Stimulated activated CD8-positive, alpha-beta memory T cell treated with anti-CD3 and anti-CD28 coated beads, Interleukin-2, amount 100 ng/mL, for 1 hour (primary cell): Measurements from ENCODE around the gene ECI2.
"Not testable (repeated sequence)": the region's sequence is repeated elsewhere in the genome, so short reads cannot be mapped to it uniquely, and the experiment has no call there.

Experiments
- DNase-seq, 2 donors: peaks; one replicate each; pipeline ENCODE4 v3.0.0-alpha.2; 2020; ENCODE audit warnings: low read depth in 2 of 2

ECI2 gene

DNA sequence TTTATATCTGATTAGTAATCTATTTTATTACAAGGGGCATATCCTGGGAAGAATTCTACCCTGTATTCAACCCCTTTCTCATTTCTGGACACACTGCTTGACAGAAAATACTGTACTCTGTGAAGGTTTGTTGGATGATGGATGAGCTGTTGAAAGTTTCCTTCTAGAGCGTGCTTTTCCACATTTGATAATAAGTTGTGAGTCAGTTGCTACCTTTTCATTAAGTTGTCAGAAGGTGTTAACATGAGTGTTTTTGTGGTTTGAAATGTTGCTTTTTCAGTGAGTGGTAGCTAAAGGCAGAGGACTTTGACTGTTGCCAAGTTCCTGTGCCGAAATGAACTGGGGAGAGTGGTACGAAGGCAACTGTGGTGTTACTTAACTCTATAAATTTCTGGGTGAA, 3.9 kb upstream of the ECI2 start:
- no peak for DNase-seq

DNA sequence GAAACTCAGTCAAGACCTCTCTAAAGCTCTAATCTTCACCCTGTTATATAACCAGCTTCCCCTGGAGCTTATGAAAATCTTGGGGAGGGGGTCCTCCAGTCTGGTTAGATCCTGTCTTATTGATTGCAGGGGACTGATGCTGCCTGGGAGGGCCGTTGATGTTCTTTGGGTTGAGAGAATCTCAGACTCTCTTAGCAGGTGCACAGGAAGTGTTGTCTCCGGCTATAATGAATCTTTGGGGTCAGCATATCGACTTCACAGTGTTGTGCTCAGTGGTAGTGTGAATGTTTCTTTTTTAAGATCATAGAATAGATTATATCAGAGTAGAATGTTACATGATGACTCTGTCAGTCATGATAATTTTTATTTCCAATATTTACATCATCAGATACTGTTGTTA, 2.8 kb upstream of the ECI2 start:
- DNase-seq: no peak

DNA sequence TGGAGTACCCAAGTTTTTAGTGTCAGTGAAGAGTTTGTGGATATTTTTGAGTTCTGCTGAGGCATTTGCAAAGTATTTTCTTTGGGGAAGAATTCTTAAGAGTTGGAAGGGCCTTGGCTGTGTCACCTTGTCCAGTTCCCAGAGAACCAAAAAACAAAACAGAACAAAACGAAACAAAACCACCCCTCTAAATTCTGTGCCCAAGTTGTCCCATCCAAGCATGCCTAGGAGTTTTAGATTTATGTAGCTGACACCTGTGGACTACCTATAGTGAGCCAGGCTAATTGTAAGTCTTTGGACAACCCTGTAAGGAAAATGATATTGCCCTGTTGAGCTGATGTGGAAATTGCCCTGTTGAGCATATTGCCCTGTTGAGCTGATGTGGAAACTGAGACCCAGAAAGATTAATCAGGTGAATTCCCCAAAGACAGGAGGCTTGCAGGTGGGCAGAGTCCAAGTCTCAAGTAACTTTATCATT, 1.0 kb upstream of the ECI2 start:
- no peak for DNase-seq

DNA sequence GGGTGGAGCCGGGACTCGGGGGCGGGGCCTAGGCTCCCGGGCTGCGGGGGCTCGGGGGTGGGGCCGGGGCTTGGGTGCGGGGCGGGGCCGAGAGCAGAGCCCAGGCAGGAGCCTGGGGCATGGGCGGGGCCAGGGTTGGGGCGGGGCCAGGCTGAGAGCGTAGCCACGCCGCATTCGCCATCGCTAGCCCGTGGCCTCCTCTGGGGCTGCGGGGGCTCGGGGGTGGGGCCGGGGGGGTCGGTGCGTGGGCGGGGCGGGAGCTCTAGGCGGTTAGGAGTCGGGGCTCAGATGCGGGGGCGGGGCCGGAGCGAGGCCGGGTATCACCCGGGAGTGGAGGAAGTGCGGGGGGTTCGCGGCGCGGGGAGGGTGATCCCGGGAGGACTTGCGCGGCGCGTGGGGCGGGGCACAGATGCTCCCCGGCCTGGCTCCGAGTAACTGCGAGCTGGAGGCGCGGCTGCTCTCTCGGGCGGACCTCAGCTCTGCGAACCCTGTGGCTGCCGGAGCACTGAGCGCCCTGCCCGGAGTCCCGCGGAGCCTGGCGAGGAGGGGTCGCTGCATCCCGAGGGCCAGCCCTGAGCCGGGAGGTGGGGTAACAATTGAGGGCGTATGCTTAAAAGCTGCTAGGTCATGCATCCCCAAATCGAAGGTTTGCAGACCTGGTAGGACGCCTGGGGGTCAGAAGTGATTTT, 434 bp upstream of the ECI2 start:
- peak; percentile 90 to 95 for DNase-seq

DNA sequence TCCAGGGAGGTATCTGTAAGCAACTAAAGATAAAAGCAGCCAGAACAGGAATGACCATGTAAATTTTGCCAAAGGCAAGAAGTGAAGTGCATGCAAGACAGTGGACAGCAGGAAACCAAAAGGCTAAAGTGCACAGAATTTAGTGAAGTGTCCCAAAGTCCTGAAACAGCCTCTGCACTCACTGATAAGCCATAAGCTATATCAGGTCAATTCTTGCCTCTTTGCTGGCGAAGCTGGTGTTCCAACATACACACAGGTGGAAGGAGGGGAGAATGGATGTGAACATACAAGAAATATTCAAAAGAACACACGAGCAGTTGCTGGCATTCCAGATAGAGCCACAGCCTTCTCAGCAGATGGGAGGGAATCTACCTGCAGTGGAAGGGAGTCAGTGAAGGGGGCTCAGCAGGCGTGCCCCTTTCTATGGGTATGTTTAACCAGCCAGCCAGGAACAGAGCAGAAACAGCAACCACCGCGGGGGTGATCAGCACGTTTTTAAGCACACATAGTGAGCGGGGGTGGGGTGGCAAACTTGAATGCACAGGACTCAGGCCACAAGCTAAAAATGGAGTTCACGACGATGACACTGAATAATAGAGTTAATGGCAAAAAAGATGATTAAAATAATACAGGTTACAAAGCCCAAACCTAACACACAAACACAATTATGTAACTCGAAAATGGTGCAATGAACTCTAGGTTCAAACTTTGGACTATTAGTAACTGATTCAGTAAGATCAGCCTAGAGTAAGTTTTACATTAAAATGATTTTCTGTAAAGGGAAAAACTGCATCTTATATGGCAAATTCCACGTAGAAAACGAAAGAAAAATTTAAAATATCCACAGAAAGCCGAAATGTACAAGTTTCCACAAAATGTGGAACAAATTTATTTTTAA, 1.2 kb downstream of the ECI2 start:
- no peak for DNase-seq

DNA sequence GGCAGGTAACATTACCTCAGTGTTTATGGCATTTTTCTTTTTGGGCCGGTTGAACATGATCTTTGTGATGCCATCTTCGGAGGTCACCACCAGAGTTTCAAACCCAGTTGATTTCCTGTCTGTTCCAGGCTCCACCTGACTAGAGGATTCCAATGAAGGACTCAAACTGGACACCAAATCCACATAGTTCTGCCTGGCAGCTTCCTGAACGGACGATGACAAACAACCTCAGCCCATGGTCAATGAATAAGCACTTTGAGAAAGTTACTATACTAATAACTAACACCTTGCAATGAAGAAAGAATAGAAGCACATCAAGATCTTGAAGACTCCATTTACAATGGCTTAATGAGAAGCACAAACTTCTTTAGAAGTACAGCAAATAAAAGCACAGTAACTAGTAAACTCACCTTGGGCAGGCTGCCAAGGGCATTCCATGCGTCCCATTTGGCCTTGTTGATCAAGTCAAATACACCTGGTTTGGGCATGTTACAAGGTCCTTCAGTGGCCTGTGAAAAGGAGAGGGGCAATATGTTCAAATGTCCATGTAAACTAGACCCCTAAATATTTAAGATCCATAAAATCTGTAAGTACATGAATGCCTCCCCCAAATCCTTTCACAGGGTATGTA, 4.9 kb downstream of the ECI2 start:
- DNase-seq: no peak

DNA sequence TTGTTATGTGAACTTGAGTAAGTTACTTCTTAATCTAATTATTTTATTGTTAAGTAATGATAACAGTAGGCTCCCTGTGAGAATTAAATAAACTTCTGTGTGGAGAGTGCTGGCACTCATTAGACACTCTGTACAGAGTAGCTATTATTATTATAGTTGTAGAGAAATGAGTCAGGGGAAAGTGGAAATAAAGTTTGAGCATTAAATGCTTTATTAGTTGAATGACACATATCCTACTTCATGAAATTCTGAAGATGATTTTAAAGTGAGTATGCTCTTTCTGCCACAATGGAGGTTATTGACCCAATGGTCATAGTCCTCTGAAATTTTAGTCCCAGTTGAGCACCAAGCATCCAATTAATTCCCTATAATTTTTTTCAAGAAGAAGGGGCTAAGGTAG, 5.9 kb downstream of the ECI2 start:
- no peak for DNase-seq

DNA sequence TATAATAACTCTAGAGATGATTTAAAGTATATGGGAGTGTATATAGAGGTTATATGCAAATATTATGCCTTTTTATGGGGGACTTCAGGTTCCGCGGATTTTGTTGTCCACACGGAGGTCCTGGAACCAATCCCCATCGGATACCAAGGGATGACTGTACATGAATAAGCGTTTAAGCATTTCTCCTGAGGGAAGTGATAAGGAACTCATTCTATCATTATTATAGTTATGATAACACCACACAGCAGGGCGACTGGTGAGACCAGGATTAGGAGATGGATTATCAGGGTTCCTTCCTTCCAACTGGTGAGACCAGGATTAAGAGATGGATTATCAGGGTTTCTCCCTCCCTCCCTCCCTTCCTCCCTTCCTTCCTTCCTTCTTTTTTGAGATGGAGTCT, 6.6 kb downstream of the ECI2 start:
- no peak for DNase-seq

DNA sequence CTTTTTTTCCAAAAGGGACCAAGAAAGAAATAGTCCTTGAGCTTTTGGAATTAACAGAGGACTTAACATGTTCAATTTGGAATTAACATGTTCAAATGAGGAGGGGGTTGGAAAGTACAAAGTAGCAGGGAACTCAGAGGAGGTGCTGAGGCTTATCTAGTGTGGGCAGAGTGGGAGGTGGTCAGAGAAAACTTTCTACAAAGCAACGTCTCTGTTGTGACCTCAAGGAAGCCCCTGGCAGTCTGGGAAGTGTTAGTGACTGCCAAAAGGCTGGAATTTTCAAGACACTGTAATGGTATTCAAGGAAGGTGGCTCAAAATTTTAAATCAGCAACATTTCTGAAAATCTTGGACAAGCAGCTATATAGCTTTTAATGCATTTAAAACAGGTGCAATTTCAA, 7.3 kb downstream of the ECI2 start:
- no peak for DNase-seq

DNA sequence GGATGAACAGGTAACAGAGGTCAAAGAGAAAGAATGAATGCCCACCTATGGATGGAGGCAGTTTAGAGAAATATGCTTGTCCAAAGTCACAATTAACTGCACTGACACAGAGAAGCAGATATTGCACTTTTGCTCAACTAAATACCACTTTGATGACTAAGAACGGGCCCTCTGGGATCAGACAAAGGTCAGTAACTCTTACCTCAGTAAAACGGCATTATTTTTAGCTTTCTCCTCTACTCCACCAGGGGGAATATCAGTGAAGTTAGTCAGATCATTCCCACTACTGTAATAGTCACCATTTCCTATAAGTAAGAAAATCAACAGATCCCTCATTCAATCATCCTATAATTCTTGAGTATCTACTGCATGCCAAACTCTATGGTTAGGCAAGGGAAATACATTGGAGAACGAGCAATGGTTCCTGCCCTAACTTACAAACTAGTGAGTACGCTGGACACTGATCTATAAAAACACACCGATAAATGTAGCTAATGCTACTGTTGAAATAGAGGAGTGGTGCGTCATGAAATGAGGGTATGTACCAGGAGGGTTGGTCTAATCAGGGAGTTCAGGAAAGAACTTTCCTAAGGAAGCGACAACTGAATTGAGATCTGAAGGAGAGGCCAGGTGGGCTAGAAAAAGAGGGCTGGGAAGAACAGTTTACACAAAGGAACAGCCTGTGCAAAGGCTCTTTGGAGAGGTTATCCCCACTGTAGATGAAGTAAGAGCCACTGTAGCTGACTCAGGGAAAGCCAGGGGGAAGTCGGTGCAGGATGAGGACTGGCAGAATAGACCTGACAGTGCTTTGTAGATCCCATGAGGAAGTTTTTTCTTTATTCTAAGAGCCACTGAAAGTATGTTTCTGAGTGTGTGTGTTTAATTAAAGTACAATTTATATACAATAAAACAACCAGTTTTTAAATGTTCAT, 9.2 kb downstream of the ECI2 start:
- no peak for DNase-seq

DNA sequence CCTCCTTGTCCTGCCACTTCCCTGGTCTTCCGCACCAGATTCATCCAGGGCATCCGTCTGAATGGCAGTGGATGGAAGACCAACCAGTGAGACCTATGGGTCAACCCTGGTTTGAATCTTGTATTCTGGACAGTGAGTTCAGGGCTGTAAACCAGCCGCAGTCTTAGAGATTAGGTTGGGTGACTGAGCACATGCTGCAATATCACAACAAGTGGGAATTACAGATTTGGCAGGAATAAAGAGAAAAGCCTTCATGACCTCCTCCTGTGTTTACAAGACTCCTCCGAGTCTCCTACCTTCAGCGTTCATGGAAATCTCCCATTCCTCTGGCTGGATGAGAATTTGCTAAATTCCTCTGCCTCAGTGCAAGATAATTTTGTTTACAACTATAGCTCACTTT, 9.9 kb downstream of the ECI2 start:
- no peak for DNase-seq

DNA sequence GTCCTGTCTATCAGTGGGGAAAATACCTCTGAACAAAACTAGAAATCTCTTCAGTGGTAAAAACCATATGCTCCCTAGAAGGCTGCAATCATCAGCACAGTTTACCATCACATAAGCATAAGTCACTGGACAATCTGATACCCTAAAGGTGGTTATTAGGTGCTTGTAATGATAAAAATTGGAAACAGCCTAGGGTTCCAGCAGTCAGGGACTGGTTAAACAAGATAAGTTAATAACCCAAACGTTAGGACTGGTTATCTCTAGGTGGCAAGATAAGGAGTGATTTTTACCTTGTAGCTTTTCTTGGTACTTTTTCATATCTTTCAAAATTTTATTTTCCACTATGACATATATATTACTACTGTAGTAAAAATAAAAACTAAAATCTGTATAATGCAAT, 11.0 kb downstream of the ECI2 start:
- DNase-seq: no peak

DNA sequence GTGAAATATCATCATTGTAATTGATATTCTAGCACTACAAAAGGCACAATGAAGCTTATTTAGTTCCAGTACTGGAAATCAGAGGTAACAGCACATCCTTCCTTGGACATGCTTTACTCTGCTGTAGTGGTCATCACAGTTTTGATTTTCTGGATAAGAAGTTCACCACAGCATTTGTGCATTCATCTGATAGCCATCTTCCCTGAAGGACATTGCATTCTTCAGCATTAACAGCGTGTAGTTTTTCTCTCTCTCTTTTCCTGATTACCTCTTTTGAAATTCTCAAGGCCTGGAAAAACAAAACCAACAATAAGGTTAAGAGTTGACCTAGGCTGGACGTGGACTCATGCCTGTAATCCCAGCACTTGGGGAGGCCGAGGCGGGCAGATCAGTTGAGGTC, 19.6 kb downstream of the ECI2 start:
- no peak for DNase-seq

DNA sequence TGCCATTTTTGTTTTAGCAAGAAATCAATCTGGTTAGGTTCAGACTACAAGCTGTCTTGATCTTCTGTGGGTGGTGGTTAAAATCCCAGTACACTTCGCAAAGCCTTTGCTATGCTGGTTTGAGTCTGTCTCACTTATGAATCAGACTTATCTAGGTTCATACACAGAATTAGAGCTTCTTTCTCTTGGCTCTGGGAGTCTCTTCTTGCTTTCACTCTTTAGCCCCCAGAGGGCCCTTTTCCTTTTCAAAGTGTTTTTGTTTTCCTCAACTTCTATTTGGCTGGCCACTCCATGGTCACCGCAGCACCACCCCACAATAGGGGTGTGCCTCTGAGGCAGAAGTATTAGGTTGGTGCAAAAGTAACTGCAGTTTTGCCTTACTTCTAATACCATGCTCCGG, 21.3 kb downstream of the ECI2 start:
- DNase-seq: no peak

DNA sequence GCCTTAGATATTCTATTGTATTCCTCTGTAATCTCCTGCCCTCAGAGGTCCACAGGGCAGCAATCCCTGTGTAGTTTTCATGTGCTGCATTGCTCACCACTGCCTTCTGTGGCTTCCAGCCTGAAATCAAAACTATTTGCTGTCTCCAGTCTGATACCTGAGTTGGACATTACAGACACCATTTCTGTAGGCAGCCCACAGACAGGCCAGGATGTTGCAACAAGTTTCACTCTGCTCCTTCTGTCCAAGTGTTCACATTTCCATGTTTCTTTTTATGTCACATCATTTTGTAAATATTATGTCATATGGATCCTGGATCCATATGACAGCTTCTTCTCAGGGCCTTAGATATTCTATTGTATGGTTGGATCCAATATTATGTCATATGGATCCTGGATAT, 21.7 kb downstream of the ECI2 start:
- no peak for DNase-seq

DNA sequence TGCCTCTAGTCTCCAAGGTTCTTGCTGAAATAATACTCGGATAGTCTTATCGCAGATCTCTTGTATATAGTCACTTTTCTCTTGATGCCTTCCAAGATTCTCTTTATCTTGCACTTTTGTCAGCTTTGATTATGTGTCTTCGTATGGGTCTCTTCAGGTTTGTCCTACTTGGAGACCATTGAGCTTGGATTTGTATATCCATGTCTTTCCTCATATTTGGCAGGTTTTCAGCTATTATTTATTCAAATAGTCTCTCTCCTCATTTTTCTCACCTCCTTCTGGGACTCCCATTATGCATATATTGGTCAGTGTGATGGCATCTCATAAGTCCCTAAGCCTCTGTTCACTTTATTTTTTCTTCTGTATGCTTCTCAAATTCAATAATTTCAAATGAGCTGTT, 23.0 kb downstream of the ECI2 start:
- DNase-seq: no peak

DNA sequence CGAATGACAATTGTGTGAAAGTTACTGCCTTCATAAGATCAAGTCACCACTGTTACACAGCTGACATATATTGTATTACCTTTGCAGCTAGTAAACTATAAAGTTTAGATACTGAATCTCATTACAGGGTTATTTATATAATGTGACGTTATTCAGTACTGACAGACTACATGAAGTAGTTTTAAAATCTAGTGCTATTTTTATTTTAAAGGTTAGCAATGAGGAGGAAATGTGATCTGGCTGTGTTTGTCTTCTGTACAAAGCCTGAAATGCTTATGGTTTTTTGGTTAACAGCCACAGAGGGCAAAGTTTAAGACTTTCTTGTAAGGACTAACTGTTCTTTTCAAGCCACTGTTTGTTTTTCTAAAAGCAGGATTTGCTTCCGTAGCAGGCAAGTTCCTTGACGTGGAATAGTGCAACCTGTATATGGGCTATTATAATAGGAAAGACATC, 26.0 kb downstream of the ECI2 start:
- not testable (repeated sequence) for DNase-seq

DNA sequence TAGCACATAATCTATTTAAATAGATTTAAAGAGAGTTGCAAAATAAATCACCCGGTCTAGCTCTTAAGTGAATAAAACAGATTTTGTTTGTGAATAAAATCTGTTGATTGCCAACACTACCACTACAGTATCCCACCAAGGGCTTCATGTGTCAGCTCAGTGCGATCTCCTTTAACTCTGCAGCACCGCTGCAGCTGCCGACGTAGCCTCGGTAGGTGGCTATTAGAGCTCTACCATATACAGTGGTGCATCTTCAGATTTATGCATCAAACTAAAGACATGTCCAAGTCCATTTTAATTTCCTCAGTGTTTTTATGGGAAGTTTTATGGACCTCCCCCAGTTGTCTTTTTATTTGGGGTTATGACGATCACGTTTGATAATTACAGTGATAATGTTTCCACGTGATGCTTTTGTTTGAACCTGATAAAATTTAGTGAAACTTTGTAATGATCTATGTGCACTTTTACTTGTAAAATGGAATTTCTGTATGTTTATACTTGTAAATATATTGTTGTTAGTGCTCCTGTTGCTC, 26.7 kb downstream of the ECI2 start:
- no peak for DNase-seq

DNA sequence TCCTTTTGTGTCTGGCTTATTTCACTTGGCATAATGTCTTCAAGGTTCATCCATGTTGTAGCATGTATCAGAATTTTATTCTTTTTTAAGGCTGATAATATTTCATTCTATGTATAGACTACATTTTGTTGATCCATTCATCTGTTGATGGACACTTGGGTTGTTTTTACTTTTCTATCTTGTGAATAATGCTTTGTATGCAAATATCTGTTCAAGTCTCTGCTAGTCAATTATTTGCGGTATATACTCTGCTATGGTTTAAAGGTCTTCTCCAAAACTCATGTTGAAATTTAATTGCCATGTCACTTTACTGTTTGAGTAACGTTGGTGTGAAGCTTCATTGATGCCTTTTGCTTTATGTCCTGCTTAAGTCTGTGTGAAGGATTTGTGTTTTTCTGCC, 27.5 kb downstream of the ECI2 start:
- no peak for DNase-seq

DNA sequence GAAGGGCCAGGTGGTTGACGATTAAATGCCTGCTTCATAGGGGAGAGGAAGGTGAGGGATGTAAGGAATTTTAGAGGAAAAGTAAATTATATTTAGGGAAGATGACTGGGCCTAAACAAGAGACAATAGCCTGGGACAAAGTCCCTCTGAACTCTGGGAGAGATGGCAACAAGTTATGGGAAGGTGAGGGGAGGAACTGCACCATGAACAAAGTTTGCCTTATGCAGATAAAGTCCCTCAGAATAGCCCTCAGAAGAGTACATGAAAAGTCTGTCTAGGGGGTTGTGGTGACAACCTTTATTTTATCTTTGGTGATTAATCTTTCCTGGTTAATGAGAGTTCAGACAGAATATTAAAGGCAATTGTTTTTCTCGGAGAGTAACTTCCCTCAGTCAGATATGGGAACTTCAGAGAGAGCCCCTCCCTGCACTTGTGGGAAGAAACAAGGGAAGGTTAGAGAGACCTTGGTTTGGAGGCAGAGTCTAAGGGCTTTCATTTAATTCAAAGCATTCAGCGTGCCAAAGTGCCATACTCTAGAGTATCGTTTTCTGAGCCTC, 29.3 kb downstream of the ECI2 start:
- no peak for DNase-seq

DNA sequence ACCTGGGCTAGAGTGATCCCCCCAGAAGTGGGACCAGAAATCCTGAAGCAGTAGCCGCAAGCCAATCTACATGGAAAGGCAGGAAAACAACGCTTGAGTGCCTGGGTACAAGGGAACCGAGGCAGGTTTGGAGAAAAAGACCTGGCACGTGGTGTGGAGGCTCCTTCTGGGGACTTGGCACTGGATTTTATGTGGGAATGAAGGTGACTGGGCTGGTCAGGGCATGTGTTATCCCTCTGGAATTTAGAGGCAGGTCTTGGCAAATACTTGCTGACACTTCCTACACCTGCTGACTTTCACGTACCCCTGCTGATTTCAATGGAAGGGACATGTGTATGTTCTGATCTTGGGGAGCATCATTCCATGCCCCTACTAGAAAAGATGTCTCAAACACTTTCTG, 31.4 kb downstream of the ECI2 start:
- no peak for DNase-seq
